AG09319 (cell line): ENCODE measurements around the gene ACACA.

Source experiments
- DNase-seq: peaks from one replicate; pipeline ENCODE4 v3.0.0-alpha.2; 2010; ENCODE audit warnings: low read depth; ENCODE audit errors: extremely low read depth
- CTCF ChIP-seq: IDR thresholded peaks from 2 replicates; pipeline ENCODE4 v1.5.1; 2011; ENCODE audit warnings: low read depth, mild to moderate bottlenecking, inconsistent platforms, low read length, moderate library complexity

Gene ACACA

GRCh38 chr17:37213927-37214326 lies 192.7 kb downstream of the ACACA start:
- no peak for TF ChIP-seq CTCF
- DNase-seq: no peak

- no peak for TF ChIP-seq CTCF
- no peak for DNase-seq
Measured at GRCh38 chr17:37212179-37212578, 194.5 kb downstream of the ACACA start.

GRCh38 chr17:37211136-37211535 lies 195.5 kb downstream of the ACACA start:
- TF ChIP-seq CTCF: no peak
- no peak for DNase-seq

GRCh38 chr17:37207103-37207502 lies 199.5 kb downstream of the ACACA start:
- TF ChIP-seq CTCF: no peak
- DNase-seq: no peak

- no peak for TF ChIP-seq CTCF
- no peak for DNase-seq
Measured at GRCh38 chr17:37206299-37206698, 200.3 kb downstream of the ACACA start.

GRCh38 chr17:37200497-37200896 lies 206.1 kb downstream of the ACACA start:
- no peak for TF ChIP-seq CTCF
- no peak for DNase-seq

GRCh38 chr17:37197336-37197735 lies 209.3 kb downstream of the ACACA start:
- TF ChIP-seq CTCF: no peak
- DNase-seq: no peak
